H1 (cell line): ENCODE results near the gene SMYD3.

Experiments used
- EP300 ChIP-seq, 2 experiments: IDR thresholded peaks; 1 replicate in 1 of 2; 2 replicates in 1 of 2; pipeline ENCODE4 v1.6.1; 2011 to 2012; ENCODE audit warnings: low read depth in 2 of 2, low read length in 2 of 2, mild to moderate bottlenecking in 2 of 2, borderline replicate concordance in 1 of 2, inconsistent platforms in 1 of 2, moderate library complexity in 1 of 2
- EZH2 ChIP-seq: fragments of 200-600 bp; sonication (generic); IDR thresholded peaks from 2 replicates; pipeline ENCODE4 v1.7.1; 2012; ENCODE audit warnings: low read depth, mild to moderate bottlenecking, moderate library complexity, low read length, inconsistent platforms; ENCODE audit not compliant: severe bottlenecking
- GTF2F1 ChIP-seq: IDR thresholded peaks from 2 replicates; pipeline ENCODE4 v1.6.1; 2012; ENCODE audit warnings: low read depth, low read length, improper control_type of control experiment, borderline replicate concordance
- HDAC2 ChIP-seq, 2 experiments: fragments of 300-600 bp in 1 of 2; sonication (generic) in 1 of 2; IDR thresholded peaks; 2 replicates each; pipeline ENCODE4 v1.6.1; 2011 to 2012; ENCODE audit warnings: low read depth in 2 of 2, low read length in 2 of 2, mild to moderate bottlenecking in 2 of 2, moderate library complexity in 2 of 2, borderline replicate concordance in 1 of 2, inconsistent platforms in 1 of 2
- NRF1 ChIP-seq: IDR thresholded peaks from 2 replicates; pipeline ENCODE4 v1.6.1; 2011; ENCODE audit warnings: mild to moderate bottlenecking, low read depth, low read length, improper control_type of control experiment
- POLR2A ChIP-seq, 2 experiments: IDR thresholded peaks; 1 replicate in 1 of 2; 2 replicates in 1 of 2; pipeline ENCODE4 v1.6.1; 2011; ENCODE audit warnings: low read depth in 2 of 2, low read length in 2 of 2, mild to moderate bottlenecking in 2 of 2; ENCODE audit errors: control extremely low read depth in 1 of 2
- SIRT6 ChIP-seq: IDR thresholded peaks from one replicate; pipeline ENCODE4 v1.7.1; 2012; ENCODE audit warnings: low read length, inconsistent platforms
- SP1 ChIP-seq: IDR thresholded peaks from 2 replicates; pipeline ENCODE4 v1.6.1; 2011; ENCODE audit warnings: low read depth, low read length
- TAF1 ChIP-seq: IDR thresholded peaks from 2 replicates; pipeline ENCODE4 v1.6.1; 2011; ENCODE audit warnings: mild to moderate bottlenecking, low read depth, low read length
- YY1 ChIP-seq: IDR thresholded peaks from 2 replicates; pipeline ENCODE4 v1.6.1; 2011; ENCODE audit warnings: low read depth, mild to moderate bottlenecking, low read length
- TF ChIP-seq, protein P1 (sequence below), 3 experiments: IDR thresholded peaks; 1 replicate in 2 of 3; 2 replicates in 1 of 3; pipeline versions ENCODE4 v1.5.1 to v1.6.1; 2011; ENCODE audit warnings: low read length in 3 of 3, mild to moderate bottlenecking in 3 of 3, inconsistent platforms in 2 of 3, low read depth in 1 of 3, moderate library complexity in 1 of 3; ENCODE audit not compliant: insufficient read depth in 1 of 3; ENCODE audit errors: control extremely low read depth in 1 of 3

DNA sequence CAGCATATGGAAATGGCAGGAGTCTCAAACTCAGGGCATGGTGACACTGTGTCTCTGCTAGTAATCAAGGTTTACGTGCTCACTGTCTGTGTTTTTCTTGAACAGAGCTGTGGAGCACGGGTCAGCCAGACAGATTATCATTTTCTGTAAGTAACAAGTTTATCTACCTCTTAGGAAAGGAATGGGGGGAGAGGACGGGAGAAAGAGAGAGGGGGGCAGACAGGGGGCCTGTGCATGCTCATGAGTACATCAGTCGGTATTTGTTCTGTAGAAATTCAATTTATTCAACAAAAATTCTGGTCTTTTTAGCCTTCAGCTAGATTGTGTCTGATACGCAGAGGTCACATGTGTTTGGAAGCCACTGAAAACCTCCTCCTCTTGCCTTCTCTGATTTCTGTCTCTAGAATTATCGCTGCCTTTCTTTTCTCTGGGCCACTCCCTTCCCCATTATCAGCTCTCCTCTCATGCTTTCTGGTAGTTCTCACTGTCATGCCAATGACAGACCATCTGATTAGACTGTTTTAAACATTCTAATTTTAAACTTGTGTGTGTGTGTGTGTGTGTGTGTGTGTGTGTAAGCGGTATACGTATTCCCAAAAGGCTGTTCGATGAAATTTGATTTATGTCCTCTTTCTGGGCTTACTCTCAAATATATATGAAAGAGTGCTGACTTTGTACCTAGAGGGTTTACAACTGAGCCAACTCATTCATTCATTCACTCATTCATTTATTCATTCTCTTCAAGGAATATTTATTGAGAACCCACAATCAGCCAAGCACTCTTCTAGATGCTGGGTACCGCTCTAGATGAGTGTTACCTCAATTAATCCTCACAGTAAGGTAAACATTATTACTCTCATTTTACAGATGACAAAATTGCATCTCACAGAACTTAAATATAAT is 715.4 kb downstream of the SMYD3 start:
- TF ChIP-seq EZH2 (no peak), SIRT6 (no peak), EP300 (IDR thresholded peaks at IDR 0.05; ENCODE audit: borderline replicate concordance in 1 of 2, low read depth in 2 of 2, low read length in 2 of 2) (no peak), GTF2F1 (no peak), YY1 (no peak), POLR2A (IDR thresholded peaks at IDR 0.05; ENCODE audit: control extremely low read depth in 1 of 2, low read depth in 2 of 2, low read length in 2 of 2) (no peak), HDAC2 (IDR thresholded peaks at IDR 0.05; ENCODE audit: borderline replicate concordance in 1 of 2, low read depth in 2 of 2, low read length in 2 of 2) (no peak), NRF1 (no peak), TAF1 (no peak), SP1 (no peak)
- TF ChIP-seq, protein P1, sequence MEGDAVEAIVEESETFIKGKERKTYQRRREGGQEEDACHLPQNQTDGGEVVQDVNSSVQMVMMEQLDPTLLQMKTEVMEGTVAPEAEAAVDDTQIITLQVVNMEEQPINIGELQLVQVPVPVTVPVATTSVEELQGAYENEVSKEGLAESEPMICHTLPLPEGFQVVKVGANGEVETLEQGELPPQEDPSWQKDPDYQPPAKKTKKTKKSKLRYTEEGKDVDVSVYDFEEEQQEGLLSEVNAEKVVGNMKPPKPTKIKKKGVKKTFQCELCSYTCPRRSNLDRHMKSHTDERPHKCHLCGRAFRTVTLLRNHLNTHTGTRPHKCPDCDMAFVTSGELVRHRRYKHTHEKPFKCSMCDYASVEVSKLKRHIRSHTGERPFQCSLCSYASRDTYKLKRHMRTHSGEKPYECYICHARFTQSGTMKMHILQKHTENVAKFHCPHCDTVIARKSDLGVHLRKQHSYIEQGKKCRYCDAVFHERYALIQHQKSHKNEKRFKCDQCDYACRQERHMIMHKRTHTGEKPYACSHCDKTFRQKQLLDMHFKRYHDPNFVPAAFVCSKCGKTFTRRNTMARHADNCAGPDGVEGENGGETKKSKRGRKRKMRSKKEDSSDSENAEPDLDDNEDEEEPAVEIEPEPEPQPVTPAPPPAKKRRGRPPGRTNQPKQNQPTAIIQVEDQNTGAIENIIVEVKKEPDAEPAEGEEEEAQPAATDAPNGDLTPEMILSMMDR (IDR thresholded peaks at IDR 0.05; ENCODE audit: control extremely low read depth in 1 of 3, insufficient read depth in 1 of 3, low read depth in 1 of 3, low read length in 3 of 3): no peak
